ENCODE data around the gene MSI2.

DNA sequence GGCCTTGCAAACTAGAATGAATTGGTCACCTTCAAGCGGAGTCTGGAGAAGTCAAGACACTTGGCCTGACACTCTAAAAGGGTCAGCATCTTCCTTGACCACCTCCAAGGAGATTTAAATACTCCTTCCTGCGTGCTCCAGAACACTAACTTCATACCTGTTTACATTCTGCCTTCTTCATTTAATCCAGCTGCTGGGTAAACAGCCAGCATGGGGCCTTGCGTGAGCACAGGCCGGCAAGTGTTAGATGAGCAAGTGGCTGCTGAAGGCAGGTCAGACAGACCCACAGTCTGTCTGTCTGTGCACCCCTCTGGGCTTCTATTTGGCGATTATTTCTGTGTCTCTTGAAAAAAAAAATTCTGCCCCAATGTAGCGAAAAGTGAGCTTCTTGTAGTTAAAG, 153.8 kb downstream of the MSI2 start:
- TF ChIP-seq CTCF (IDR thresholded peaks at IDR 0.05) (no peak), POLR2A (IDR thresholded peaks at IDR 0.05) (no peak), POLR2AphosphoS5 (IDR thresholded peaks at IDR 0.05) (no peak)

Data from sigmoid colon (tissue), 4 donors.